Measurements from ENCODE around the gene HOXC10. TPM values are rescaled to one million over a fixed set of nuclear protein-coding genes. Genes with fewer than 3 reads are reported as not detected.

HOXC10 gene
- total and polyA plus RNA-seq, 2 of the 8 experiments (the other 6 are each of a cell fraction or from before 2014, with no cell fraction given) = not detected

GRCh38 chr12:53991077-53991460 is 6.1 kb downstream of the HOXC10 start:
- peaks cover 97 to 100% (median 100%) of the 10 kb centered on the region in 4 experiments for H3K27me3 ChIP-seq (replicated peaks in 1 of 4; ENCODE audit: control insufficient read depth in 3 of 4, extremely low read depth in 1 of 4, insufficient read depth in 3 of 4, low read length in 3 of 4)
- H3K4me2 ChIP-seq (ENCODE audit: insufficient read depth in 1 of 2, low read depth in 2 of 2, low read length in 2 of 2) = no peak overlapping the region
- no peak overlapping the region for H3K27ac ChIP-seq (ENCODE audit: low read depth, low read length)
- no peaks in the 10 kb centered on the region for H3K79me1 ChIP-seq (ENCODE audit: low read depth, low read length)
- H4K8ac ChIP-seq (ENCODE audit: extremely low read depth, insufficient read depth, low read length) = no peak overlapping the region
- FAIRE-seq (no peak), DNase-seq (ENCODE audit: low read depth in 1 of 2, low spot score in 2 of 2) (no peak)
- H3K79me2 ChIP-seq (ENCODE audit: control insufficient read depth in 1 of 2, insufficient read depth in 2 of 2, low read length in 2 of 2) = no peaks in the 10 kb centered on the region
- no peak overlapping the region for H3K14ac ChIP-seq (ENCODE audit: insufficient read length)
- 0 out of 2 replicates have a peak overlapping the region, but pooled peaks have one; percentile 7 for H2AK5ac ChIP-seq (ENCODE audit: low read depth, low read length)
- H3K9me3 ChIP-seq (ENCODE audit: insufficient read depth in 2 of 2, low read depth in 1 of 2, low read length in 1 of 2) = peaks cover 0 to 5% of the 10 kb centered on the region in 2 experiments; a peak in 1 of 4 replicates
- TF ChIP-seq USF2 (IDR thresholded peaks at IDR 0.05; ENCODE audit: low read length) (no peak), SIRT6 (IDR thresholded peaks at IDR 0.05; ENCODE audit: low read length) (no peak), CTBP2 (IDR thresholded peaks at IDR 0.05; ENCODE audit: borderline replicate concordance, insufficient read depth, insufficient read length, low read length) (peak; percentile 32), RNF2 (IDR thresholded peaks at IDR 0.05; ENCODE audit: borderline replicate concordance, low read depth, low read length, missing control alignments, poor library complexity, severe bottlenecking) (peak; percentile 97), POU5F1 (IDR thresholded peaks at IDR 0.05; ENCODE audit: low read depth, low read length) (no peak), HDAC6 (IDR thresholded peaks at IDR 0.05; ENCODE audit: low read depth, low read length) (no peak), SUZ12 (IDR thresholded peaks at IDR 0.05; ENCODE audit: low read length) (peak; percentile 85), TAF7 (optimal IDR thresholded peaks at IDR 0.05; ENCODE audit: borderline replicate concordance, low read depth, low read length) (no peak), SP1 (IDR thresholded peaks at IDR 0.05; ENCODE audit: low read depth, low read length) (no peak), EZH2 (IDR thresholded peaks at IDR 0.05; ENCODE audit: low read depth, low read length, severe bottlenecking) (peak; percentile 82), CBX8 (IDR thresholded peaks at IDR 0.05; ENCODE audit: borderline replicate concordance, low read depth, low read length) (no peak; the same call in 1 of the 2 replicates), TAF1 (IDR thresholded peaks at IDR 0.05; ENCODE audit: low read depth, low read length) (no peak)
- 6% methylated on average over 8 of the region's 8 CpGs; no CpG with 5 or more reads in 1 of the 2 experiments for WGBS, 2 experiments (ENCODE audit: extremely low coverage in 1 of 2, insufficient coverage in 1 of 2, insufficient read length in 1 of 2, insufficient replicate concordance in 2 of 2, low coverage in 1 of 2, low lambda C conversion rate in 2 of 2, missing lambda C conversion rate in 1 of 2)
- peaks cover 2% of the 10 kb centered on the region; the same call in 1 of the 2 replicates for H3K23me2 ChIP-seq (ENCODE audit: low read depth, low read length)
- H3K4me3 ChIP-seq (ENCODE audit: extremely low read depth in 1 of 4, insufficient read depth in 2 of 4, low read depth in 3 of 4, low read length in 4 of 4) = no peak overlapping the region
- CTCF ChIA-PET (ENCODE audit: partially characterized antibody) = interaction anchor here (0.5 to 4.3 kb wide), 27 partner anchors 9 to 827 kb away, joined by 3 to 30 read pairs (median 5); partner anchors contain the start of genes HOXC11, HOXC5 and HOXC9
- H2AFZ ChIP-seq (ENCODE audit: low read length) = no peak overlapping the region
- no peak overlapping the region for H2BK20ac ChIP-seq (ENCODE audit: low read length)
- H3K18ac ChIP-seq (ENCODE audit: extremely low read depth, low read length) = no peak overlapping the region
- no peak overlapping the region for H2BK5ac ChIP-seq (ENCODE audit: low read depth, low read length)
- H4K91ac ChIP-seq (replicated peaks; ENCODE audit: insufficient read length, low read length) = no peak overlapping the region
- POLR2A ChIA-PET (ENCODE audit: partially characterized antibody) = interaction anchor here (0.6 to 1.4 kb wide), 7 partner anchors 9 to 312 kb away, joined by 3 to 8 read pairs (median 4); partner anchors contain the start of genes HOXC8 and HOXC9
- no peak overlapping the region for H3K4ac ChIP-seq (replicated peaks; ENCODE audit: insufficient read length, low read depth, low read length)
- no peak overlapping the region for H2BK120ac ChIP-seq (replicated peaks; ENCODE audit: low read depth, low read length)
- H3K4me1 ChIP-seq (replicated peaks in 1 of 4; ENCODE audit: control insufficient read depth in 3 of 4, insufficient read depth in 4 of 4, low read length in 3 of 4) = peaks cover 0 to 15% (median 3%) of the 10 kb centered on the region in 4 experiments; a peak in 4 of 7 replicates
- H3K23ac ChIP-seq (ENCODE audit: insufficient read length) = no peak overlapping the region
- H3K56ac ChIP-seq (replicated peaks; ENCODE audit: insufficient read length, low read depth, low read length) = no peak overlapping the region
- H4K20me1 ChIP-seq (replicated peaks in 1 of 2; ENCODE audit: control insufficient read depth in 1 of 2, insufficient read depth in 2 of 2, low read length in 2 of 2) = peaks cover 21 to 38% of the 10 kb centered on the region in 2 experiments
- H2BK15ac ChIP-seq (ENCODE audit: low read length) = peak overlapping the region; percentile 24; the same call in 1 of the 2 replicates
- no peak overlapping the region for H3K9ac ChIP-seq (replicated peaks in 1 of 4; ENCODE audit: extremely low read depth in 1 of 4, low read depth in 3 of 4, low read length in 3 of 4)
- peak overlapping the region; percentile 84 for H2BK12ac ChIP-seq (ENCODE audit: low read depth, low read length)
- H4K5ac ChIP-seq (ENCODE audit: insufficient read length, low read depth, low read length) = no peak overlapping the region
- H3K36me3 ChIP-seq (ENCODE audit: control insufficient read depth in 2 of 4, insufficient read depth in 4 of 4, low read length in 3 of 4) = peaks cover 0 to 12% (median 0%) of the 10 kb centered on the region in 4 experiments; a peak in 1 of 8 replicates
